NT2/D1 (cell line): Measurements from ENCODE around the gene EDIL3.
A peak's percentile ranks its signal among the peaks of the same experiment; 100 is the strongest.

Experiments used
- DNase-seq: peaks from one replicate; pipeline ENCODE4 v3.0.0-alpha.2; 2011; ENCODE audit warnings: low read depth, low spot score
- H3K27me3 ChIP-seq: 2 replicates; pipeline ENCODE4 v1.6.0; 2011; ENCODE audit warnings: mild to moderate bottlenecking; ENCODE audit not compliant: insufficient read length, insufficient read depth
- H3K36me3 ChIP-seq: 2 replicates; pipeline ENCODE4 v1.6.1; 2011; ENCODE audit warnings: mild to moderate bottlenecking, low read length, mixed read lengths; ENCODE audit not compliant: insufficient read depth, insufficient read length
- H3K4me1 ChIP-seq: 2 replicates; pipeline ENCODE4 v1.5.1; 2011; ENCODE audit not compliant: insufficient read depth, insufficient read length
- H3K4me3 ChIP-seq: 2 replicates; pipeline ENCODE4 v1.5.1; 2011; ENCODE audit warnings: low read depth; ENCODE audit not compliant: insufficient read length
- H3K9ac ChIP-seq: 2 replicates; pipeline ENCODE4 v1.6.0; 2011; ENCODE audit warnings: low read depth; ENCODE audit not compliant: insufficient read length
- H3K9me3 ChIP-seq: 2 replicates; pipeline ENCODE4 v1.5.1; 2011; ENCODE audit warnings: mild to moderate bottlenecking, low read length; ENCODE audit not compliant: insufficient read depth
- SUZ12 ChIP-seq: IDR thresholded peaks from 2 replicates; pipeline ENCODE4 v1.6.1; 2011; ENCODE audit not compliant: insufficient read length, insufficient read depth; ENCODE audit errors: extremely low read depth
- YY1 ChIP-seq: IDR thresholded peaks from 2 replicates; pipeline ENCODE4 v1.6.1; 2011; ENCODE audit not compliant: insufficient read length, insufficient read depth
- ZNF274 ChIP-seq: IDR thresholded peaks from 2 replicates; pipeline ENCODE4 v1.6.1; 2011; ENCODE audit warnings: mild to moderate bottlenecking, low read depth, low read length

EDIL3 gene

GRCh38 chr5:84406111-84406510, 21.4 kb upstream of the EDIL3 start:
- TF ChIP-seq ZNF274 = no peak
- no peak for TF ChIP-seq SUZ12
- TF ChIP-seq YY1 = no peak
- no peak overlapping the region for H3K4me3 ChIP-seq
- no peaks in the 10 kb centered on the region for H3K4me1 ChIP-seq
- no peak for DNase-seq
- no peaks in the 10 kb centered on the region for H3K36me3 ChIP-seq
- no peaks in the 10 kb centered on the region for H3K9me3 ChIP-seq
- H3K27me3 ChIP-seq = no peaks in the 10 kb centered on the region
- H3K9ac ChIP-seq = no peak overlapping the region

GRCh38 chr5:84403773-84404172, 19.1 kb upstream of the EDIL3 start:
- Histone ChIP-seq H3K9ac (no peak overlapping the region), H3K27me3 (no peaks in the 10 kb centered on the region), H3K4me1 (no peaks in the 10 kb centered on the region), H3K4me3 (no peak overlapping the region), H3K36me3 (no peaks in the 10 kb centered on the region), H3K9me3 (no peaks in the 10 kb centered on the region)
- DNase-seq = no peak
- TF ChIP-seq ZNF274 (no peak), SUZ12 (no peak), YY1 (no peak)

- DNase-seq = no peak
- no peak overlapping the region for H3K9ac ChIP-seq
- no peaks in the 10 kb centered on the region for H3K27me3 ChIP-seq
- H3K4me3 ChIP-seq = no peak overlapping the region
- no peaks in the 10 kb centered on the region for H3K4me1 ChIP-seq
- no peaks in the 10 kb centered on the region for H3K36me3 ChIP-seq
- TF ChIP-seq YY1 (no peak), ZNF274 (no peak), SUZ12 (no peak)
- H3K9me3 ChIP-seq = no peaks in the 10 kb centered on the region
These were observed 12.7 kb upstream of the EDIL3 start for GRCh38 chr5:84397385-84397784.

GRCh38 chr5:84393969-84394368, 9.3 kb upstream of the EDIL3 start:
- Histone ChIP-seq H3K4me3 (no peak overlapping the region), H3K4me1 (no peaks in the 10 kb centered on the region), H3K9ac (no peak overlapping the region), H3K27me3 (no peaks in the 10 kb centered on the region), H3K36me3 (no peaks in the 10 kb centered on the region), H3K9me3 (no peaks in the 10 kb centered on the region)
- no peak for TF ChIP-seq YY1
- no peak for TF ChIP-seq SUZ12
- no peak for TF ChIP-seq ZNF274
- no peak for DNase-seq

GRCh38 chr5:84392836-84393235, 8.2 kb upstream of the EDIL3 start:
- no peaks in the 10 kb centered on the region for H3K4me1 ChIP-seq
- H3K9me3 ChIP-seq = no peaks in the 10 kb centered on the region
- H3K36me3 ChIP-seq = no peaks in the 10 kb centered on the region
- H3K27me3 ChIP-seq = no peaks in the 10 kb centered on the region
- TF ChIP-seq SUZ12 (no peak), ZNF274 (no peak), YY1 (no peak)
- no peak for DNase-seq
- H3K4me3 ChIP-seq = no peak overlapping the region
- H3K9ac ChIP-seq = no peak overlapping the region

GRCh38 chr5:84385705-84386104, 1.0 kb upstream of the EDIL3 start:
- Histone ChIP-seq H3K9me3 (no peaks in the 10 kb centered on the region), H3K4me1 (no peaks in the 10 kb centered on the region), H3K4me3 (no peak overlapping the region), H3K27me3 (peaks cover 44% of the 10 kb centered on the region), H3K36me3 (no peaks in the 10 kb centered on the region), H3K9ac (no peak overlapping the region)
- no peak for DNase-seq
- TF ChIP-seq SUZ12 (no peak), YY1 (no peak), ZNF274 (no peak)

- TF ChIP-seq SUZ12 (no peak), ZNF274 (no peak), YY1 (no peak)
- Histone ChIP-seq H3K36me3 (no peaks in the 10 kb centered on the region), H3K9ac (peak overlapping the region; percentile 61), H3K4me1 (no peaks in the 10 kb centered on the region), H3K27me3 (peaks cover 44% of the 10 kb centered on the region), H3K9me3 (no peaks in the 10 kb centered on the region), H3K4me3 (peak overlapping the region; percentile 61)
- peak; percentile 49 for DNase-seq
These were observed 670 bp downstream of the EDIL3 start for GRCh38 chr5:84383816-84384603.

- Histone ChIP-seq H3K4me1 (no peaks in the 10 kb centered on the region), H3K4me3 (peak overlapping the region; percentile 61), H3K9ac (peak overlapping the region; percentile 61), H3K9me3 (no peaks in the 10 kb centered on the region), H3K36me3 (no peaks in the 10 kb centered on the region), H3K27me3 (peaks cover 44% of the 10 kb centered on the region)
- no peak for TF ChIP-seq YY1
- TF ChIP-seq ZNF274 = no peak
- no peak for TF ChIP-seq SUZ12
- DNase-seq = no peak
These were observed 1.3 kb downstream of the EDIL3 start for GRCh38 chr5:84383296-84383815.
